ENCODE data around the gene CTNNA3.

DNA sequence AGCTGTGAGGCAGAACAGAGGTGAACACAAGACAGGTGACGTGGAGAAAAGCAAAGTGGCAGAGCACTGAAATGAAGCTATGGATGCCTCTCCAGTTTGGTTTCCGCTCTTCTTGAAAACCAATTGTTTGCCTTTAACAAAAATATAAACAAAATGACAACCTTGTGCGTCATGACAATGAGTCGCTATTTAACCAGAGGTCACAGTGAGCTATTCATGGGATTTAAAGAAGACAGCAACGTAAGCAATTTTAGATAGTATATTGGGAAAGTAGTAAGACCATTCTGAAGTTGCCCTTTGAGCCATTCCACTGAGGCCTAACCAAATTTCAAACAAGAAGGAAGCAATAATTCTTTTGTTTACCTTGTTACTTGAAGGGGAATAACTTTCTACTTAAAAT lies 785.3 kb downstream of the CTNNA3 start:
- TF ChIP-seq POLR2AphosphoS5 (IDR thresholded peaks at IDR 0.05) (no peak), EZH2 (IDR thresholded peaks at IDR 0.05; ENCODE audit: borderline replicate concordance, insufficient read depth, low read length, poor library complexity, severe bottlenecking) (no peak), EP300 (conservative IDR thresholded peaks at IDR 0.05; ENCODE audit: poor library complexity, severe bottlenecking) (no peak)
- TF ChIP-seq, protein P1, sequence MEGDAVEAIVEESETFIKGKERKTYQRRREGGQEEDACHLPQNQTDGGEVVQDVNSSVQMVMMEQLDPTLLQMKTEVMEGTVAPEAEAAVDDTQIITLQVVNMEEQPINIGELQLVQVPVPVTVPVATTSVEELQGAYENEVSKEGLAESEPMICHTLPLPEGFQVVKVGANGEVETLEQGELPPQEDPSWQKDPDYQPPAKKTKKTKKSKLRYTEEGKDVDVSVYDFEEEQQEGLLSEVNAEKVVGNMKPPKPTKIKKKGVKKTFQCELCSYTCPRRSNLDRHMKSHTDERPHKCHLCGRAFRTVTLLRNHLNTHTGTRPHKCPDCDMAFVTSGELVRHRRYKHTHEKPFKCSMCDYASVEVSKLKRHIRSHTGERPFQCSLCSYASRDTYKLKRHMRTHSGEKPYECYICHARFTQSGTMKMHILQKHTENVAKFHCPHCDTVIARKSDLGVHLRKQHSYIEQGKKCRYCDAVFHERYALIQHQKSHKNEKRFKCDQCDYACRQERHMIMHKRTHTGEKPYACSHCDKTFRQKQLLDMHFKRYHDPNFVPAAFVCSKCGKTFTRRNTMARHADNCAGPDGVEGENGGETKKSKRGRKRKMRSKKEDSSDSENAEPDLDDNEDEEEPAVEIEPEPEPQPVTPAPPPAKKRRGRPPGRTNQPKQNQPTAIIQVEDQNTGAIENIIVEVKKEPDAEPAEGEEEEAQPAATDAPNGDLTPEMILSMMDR (IDR thresholded peaks at IDR 0.05; ENCODE audit: poor library complexity, severe bottlenecking): no peak
